ENCODE data around the gene MBOAT7.

Gene MBOAT7

GRCh38 chr19:54136864-54137698 is 52.3 kb downstream of the MBOAT7 start:
- DNase-seq, result peak; percentile 100

GRCh38 chr19:54136086-54136863 is 53.1 kb downstream of the MBOAT7 start:
- DNase-seq, result no peak

GRCh38 chr19:54133957-54134590 is 55.3 kb downstream of the MBOAT7 start:
- DNase-seq, result no peak

GRCh38 chr19:54133312-54133956 is 55.9 kb downstream of the MBOAT7 start:
- no peak for DNase-seq

- DNase-seq, result no peak
Measured at GRCh38 chr19:54129617-54129996, 59.8 kb downstream of the MBOAT7 start.

GRCh38 chr19:54128796-54129616 is 60.4 kb downstream of the MBOAT7 start:
- no peak for DNase-seq

- DNase-seq, result no peak
Measured at GRCh38 chr19:54128441-54128725, 61.0 kb downstream of the MBOAT7 start.

GRCh38 chr19:54127688-54128440 is 61.5 kb downstream of the MBOAT7 start:
- no peak for DNase-seq

GRCh38 chr19:54125713-54126112 is 63.7 kb downstream of the MBOAT7 start:
- DNase-seq, result no peak

GRCh38 chr19:54124393-54124792 is 65.0 kb downstream of the MBOAT7 start:
- no peak for DNase-seq

- DNase-seq, result no peak
Measured at GRCh38 chr19:54123682-54124081, 65.7 kb downstream of the MBOAT7 start.
